GM18520 (cell line): Measurements from ENCODE around the gene RBM6.

Source experiments
- ATAC-seq: cut with Tn5 transposase; IDR thresholded peaks from one replicate; pipeline ENCODE4 v1.9.1; 2021; ENCODE audit not compliant: unreplicated experiment

Gene RBM6

GRCh38 chr3:50124800-50125178 is 184.8 kb downstream of the RBM6 start:
- no peak for ATAC-seq

- ATAC-seq: no peak
Measured at GRCh38 chr3:50125541-50126286, 185.8 kb downstream of the RBM6 start.

GRCh38 chr3:50126287-50127211 is 186.6 kb downstream of the RBM6 start:
- no peak for ATAC-seq
